GM21515 (cell line): Measurements from ENCODE around the gene GARNL3.

Source experiments
- ATAC-seq: cut with Tn5 transposase; IDR thresholded peaks from one replicate; pipeline ENCODE4 v1.9.1; 2021; ENCODE audit not compliant: unreplicated experiment

Gene GARNL3

DNA sequence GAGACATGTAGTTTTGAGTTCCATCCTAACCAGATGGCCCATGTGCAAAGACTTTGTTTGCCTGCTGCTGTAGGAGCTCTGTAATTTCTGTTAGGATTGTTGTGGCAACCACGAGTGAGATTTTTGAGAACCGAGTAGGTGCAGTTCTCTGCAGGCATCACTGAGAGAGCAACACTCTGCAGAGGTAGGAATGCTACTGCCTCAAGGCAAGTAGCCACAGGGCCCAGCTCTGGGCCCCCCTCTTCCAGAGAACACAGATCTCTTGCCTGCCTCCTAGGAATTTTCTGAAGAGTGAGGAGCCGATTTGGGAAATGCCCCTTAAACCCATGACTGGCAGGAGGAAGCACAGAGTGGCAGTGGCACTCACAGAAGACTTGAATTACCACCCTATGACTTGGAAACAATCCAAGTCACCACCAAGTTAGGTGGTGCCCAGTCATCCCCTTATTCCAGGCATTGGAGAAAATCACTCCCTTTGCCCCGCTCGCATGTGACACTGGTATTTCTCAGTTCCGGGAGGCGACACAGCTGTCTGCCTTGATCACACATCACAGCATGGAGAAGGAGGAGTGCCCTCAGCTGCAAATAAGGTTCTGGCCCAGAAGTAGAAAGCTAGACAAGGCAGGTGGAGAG is 79.9 kb downstream of the GARNL3 start:
- ATAC-seq = no peak

DNA sequence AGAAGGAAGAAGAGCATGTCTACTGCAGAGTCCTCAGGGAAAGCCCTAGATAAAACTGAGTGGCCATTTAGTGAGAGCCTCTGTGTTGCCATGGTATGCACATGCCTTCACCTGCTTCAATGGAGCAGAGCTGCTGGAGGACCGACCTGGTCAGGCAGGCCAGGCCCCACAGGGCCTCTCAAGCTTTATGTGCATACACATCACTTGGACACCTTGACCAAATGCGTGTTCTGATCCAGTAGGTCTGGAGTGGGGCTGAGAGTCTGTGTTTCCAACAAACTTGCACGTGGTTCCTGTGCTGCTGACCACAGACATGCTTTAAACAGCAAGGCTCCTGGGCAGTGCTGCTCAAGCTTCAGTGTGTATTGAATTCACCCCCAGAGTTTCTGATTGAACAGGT is 81.0 kb downstream of the GARNL3 start:
- ATAC-seq = no peak

DNA sequence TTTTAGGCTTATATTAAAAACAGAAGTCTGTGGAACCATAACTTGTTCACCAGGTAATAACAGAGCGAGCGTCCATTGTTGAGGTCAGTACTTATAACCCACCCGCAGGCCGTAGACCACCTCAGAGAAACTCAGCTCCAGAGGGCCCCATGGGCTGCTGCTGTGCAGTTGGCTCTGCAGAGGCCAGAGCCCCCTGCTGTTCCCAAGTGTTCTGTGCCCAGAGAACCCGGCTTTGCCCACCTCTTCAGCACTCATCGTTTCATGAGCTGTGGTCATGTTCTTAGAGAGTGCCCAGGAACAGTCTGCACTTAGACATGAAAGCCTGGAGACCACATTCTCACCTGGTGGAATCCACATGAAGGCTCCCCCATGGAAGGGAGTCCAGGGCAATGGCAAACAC is 82.0 kb downstream of the GARNL3 start:
- no peak for ATAC-seq

DNA sequence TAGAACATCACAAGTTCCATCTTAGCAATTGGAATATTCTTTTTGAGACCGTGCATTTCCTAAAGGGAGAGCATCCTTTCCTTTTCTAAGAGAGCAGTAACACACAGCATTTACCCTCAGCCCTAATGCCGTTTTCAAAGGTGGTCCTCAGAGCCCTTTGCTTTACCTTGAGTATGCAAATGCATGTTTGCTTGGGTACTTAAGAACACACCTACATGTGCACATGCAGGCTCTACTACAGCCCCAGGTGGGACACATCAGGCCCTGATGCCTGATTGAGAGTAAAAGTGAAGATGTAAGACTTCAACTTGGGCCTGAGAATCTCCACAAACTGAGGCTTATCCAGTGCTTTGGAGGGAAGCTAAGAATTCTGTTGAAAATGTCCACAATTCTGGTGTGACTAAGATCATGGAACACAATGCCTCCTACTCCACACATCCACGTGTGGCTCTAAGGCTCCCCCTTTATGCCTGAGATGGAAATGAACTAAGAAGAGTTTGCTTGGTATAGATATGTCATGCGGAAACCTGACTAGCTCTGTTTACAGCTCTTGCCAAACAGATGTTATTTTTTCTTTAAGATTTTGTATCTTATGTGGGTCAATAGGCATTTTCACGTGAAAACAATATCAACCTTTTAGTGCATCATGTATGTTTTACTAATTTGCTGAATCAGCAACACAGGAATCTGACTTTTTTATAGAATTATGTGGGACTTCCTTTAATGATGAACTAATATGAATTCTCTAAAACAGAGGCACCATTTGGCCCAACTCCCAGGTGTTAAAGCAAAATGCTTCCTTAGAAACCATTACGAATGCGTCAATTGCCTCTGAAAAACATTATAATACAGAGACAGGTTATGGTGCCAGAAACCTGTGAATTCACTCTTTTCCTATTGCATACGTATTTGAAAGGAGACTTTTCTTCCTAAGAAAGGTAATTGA is 83.5 kb downstream of the GARNL3 start:
- ATAC-seq = no peak

DNA sequence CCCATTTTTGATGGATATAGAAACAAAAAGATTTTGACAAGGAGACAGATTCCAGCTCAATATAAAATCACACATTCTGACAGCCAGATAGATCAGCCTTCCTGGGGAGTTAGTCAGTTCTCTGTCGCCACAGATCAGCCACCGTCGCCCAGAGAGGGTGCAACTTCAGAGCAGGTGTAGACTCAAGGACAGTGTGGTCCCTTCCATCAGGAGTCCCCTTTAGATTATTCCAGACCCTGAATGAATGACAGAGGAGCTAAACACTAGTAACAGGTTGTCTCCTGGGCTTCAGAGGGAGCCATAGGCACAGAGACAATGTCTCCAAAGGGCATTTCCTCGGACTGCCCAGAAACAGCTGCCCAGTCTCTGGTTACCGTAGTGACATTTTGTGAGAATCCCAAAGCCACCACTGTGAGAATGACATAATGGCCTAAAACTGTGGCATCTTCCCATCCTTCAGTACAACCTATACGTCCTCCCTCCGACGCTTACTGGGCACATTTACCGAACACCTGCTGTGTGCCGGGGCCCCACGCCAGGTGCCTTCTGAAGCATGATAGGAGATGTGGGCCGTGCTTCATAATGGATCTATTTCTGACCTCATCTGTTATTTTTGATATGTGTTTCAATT is 85.0 kb downstream of the GARNL3 start:
- no peak for ATAC-seq

DNA sequence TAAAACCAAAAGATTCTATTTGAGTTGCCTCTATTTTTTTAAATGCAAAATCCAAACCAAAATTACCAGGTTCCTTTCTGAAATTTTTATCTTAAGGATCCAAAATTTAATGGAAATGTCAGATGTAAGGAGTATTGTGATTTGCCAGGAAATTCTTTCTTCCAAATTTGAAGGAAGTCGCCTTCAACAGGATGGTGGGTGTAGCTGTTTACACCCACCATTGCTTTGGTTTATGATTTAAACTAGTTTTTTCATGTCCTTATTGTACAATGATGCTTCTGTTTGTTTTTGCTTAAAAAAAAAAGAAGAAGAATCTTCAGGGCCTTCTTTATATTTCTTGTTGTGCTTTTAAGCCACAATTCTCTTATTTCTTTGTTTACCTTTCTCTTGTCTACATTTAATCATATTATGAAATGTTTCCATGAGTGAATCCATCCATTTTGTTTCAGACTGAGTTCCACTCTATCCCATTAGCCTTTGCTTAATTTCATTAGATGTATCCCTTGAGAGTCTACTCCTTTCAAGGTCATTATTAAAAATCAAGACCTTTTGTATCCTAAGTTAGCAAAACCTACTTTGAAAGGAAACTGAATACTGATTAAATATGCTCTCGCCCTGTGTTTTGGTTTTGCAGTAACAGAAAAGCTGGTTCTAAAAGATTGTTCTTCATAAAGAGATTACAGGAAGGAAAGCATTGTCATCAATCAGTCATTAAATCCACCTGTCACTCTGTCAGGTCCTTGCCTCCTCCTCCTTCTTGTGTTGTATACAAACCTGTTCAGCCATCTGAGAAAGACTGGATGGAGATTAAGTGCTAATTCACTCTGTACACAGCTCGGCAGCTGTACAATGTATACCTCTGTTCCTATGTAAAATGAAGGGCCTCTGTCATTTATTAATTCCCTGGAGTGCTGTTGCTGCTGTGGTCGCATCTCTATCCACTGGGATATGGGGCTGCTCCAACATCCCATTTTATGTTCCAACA is 86.9 kb downstream of the GARNL3 start:
- no peak for ATAC-seq

DNA sequence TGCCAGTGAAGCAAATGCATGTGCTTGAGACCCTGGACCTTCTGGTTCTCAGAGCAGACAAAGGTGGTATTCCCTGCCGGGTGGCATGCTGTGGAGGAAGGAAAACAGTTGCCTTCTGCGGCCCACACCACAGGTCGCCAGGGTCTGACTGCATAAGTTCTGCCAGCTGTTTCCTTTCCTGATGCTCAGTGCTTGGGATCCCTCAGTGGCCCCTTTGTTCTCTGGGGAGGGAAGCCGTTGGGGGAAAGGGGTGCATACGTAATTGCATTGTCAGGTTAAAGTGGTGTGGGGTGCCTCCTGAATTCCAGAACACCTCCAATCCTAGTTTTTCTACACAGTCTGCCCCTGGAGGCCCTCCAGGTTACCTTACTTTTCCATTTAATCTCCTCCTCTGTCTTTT is 89.3 kb downstream of the GARNL3 start:
- ATAC-seq = no peak

DNA sequence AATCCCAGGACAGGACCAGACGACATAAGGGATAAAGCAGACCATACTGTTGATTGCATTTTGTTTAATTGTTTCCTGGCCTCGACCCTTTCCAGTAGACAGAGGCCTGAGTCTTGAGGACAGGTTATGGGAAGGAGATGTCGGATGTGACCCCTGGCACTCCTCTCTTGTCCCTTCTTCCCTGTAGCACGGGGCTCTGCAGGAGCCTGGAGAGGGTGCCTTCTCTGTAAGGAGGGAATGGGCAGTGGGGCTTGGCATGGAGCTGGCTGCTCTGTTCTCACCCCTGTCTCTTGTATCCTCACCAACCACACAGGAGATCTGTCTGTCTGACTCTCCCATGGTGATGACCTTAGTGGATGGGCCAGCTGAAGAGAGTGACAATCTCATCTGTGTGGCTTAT is 92.3 kb downstream of the GARNL3 start:
- no peak for ATAC-seq

DNA sequence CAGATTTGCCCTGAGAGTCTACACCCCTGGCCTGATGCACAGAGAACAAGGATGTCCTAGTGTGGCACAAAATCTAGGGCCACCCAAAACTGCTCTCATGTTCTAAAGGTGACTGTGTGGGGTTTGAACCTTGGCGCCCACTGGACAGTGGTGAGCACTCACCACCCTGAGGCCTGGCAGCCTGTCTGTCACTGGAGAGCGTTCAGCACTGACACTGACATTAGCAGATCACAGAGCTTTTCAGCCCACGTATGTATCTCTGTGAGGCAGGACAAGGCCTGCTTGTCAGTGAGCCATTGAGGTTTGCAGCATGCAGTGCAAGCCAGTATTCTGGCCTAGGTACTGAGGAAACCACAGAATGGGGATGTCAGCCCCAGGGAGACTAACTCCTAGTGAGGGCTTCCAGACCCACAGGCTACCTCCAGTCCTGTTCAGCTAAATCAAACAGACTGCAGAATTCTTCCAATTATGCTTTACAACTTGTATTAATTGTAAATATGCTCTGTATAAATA is 93.5 kb downstream of the GARNL3 start:
- no peak for ATAC-seq

DNA sequence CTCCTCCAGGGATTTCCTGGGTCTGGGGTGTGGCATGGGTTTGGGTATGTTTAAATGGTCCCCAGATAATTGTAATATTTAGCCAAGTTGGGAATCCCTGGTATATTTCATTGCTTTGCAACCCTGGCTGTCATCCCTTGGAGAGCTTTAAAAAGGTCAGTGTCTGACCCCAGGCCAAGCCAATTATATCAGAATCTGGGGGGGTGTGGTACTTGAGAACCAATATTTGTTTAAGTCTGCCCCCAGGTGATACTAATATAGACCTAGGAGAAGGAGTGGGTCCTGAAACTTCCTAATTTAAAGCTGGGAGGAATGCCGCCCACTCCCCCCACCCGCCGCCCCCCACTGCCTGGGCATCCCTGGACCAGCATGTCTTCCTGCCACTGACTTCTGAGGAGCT is 94.2 kb downstream of the GARNL3 start:
- ATAC-seq = no peak

DNA sequence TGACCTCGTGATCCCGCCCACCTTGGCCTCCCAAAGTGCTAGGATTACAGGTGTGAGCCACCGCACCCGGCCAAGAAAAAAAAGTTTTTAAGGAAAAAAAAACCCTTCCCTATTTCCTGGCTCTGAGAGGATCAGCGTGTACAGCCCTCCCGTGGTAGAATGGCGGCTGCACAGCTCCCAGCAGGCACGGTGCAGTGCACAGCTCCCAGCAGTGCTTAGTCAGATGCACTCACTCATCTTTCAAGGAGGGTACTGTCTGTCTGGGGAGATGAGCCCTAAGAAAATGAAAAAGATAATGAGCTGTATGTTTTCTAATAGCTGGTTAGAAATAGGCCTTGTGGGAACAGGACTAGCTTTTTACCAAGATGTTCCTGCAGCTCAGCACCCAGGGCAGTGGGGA is 95.7 kb downstream of the GARNL3 start:
- ATAC-seq = no peak

DNA sequence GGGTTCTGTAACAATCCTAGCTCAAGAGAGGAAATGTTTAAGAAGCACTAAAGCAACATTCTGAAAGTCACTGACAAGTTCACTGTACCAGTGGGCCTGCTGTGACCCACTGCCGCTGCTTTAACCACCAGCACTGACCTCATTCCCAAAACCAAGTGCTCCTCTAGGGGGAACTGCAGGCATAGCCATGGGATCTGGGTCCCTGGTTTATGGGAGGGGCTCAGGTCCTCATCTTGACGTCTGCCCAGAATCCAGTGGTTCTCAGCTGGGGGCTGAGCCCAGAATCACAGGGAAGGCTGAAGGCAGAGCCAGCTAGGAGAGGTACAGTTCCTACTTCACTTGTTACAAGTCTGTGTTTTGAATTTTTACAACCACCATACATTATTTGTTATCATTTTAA is 96.3 kb downstream of the GARNL3 start:
- ATAC-seq = no peak

DNA sequence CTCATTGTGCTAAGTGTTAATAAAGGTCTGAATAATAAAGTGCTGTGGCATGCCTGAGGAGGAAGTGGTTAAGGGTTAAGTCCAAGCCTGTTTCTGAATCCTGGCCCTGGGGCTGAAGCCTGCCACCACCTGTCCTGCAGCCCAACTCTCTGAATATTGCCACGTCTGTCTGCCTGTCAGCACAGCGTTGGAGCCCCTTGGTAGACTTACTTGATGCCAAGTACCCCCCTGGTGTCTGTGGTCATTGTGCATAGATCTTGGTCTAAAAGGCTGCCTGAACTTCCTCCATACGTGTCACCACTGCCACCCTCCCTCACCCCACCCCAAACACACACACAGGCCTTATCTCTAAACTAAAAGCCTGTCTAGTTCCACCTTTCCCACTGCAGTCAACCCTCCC is 97.0 kb downstream of the GARNL3 start:
- ATAC-seq = no peak

DNA sequence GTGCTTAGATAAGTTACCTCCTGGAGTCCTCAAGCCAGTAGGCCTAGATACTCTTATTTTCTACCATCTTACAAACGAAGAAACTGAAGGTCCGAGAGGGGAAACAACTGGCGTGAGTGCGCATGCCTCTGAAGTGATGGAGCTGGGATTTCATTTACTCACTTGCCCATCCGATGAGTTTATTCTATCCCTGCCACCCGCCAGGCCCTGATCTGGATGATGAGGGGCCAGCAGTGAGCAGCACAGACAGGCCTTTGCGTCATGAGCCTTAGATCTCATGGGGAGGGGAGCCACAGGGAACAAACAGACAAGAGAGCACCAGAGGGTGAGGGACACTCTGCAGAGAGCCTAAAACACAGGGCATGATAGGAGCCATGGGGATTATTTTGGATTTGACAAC is 98.3 kb downstream of the GARNL3 start:
- no peak for ATAC-seq

DNA sequence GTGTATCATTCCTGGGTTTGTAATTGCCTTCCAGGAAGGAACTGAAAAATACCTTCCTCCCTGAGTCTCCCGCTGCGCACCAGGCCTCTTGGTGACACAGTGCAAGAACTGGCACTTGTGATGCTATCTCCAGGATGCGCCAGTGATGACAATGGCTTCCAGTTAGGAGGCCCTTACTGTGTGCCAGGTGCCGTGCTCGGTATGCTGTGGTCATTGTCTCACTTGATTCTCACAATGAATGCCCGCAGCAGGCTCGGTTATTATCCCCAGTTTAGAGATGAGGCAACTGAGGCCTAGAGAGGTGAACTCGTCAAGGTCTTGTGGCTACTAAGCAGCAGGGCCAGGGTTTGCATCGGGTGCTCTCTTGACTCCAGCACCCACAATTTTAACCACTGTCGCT is 100.9 kb downstream of the GARNL3 start:
- no peak for ATAC-seq

DNA sequence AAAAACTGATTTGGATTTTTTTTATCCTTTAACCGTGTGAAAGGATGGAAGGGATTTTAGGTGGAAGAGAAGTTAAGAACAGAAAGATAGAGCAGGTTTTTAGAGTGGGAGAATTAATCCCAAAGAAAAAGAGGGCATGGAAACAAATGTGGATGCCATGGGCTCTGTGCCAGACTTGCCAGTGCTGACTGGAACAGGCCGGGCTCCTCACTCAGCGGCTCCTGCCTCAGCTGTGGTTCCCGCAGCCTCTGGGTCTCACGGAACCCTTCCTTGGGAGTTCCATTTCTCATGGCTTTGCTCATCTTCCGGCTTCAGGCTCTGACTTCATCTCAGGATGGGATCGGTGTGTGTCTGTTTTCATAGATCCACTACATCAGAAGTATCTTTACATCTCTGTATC is 102.0 kb downstream of the GARNL3 start:
- ATAC-seq = no peak

DNA sequence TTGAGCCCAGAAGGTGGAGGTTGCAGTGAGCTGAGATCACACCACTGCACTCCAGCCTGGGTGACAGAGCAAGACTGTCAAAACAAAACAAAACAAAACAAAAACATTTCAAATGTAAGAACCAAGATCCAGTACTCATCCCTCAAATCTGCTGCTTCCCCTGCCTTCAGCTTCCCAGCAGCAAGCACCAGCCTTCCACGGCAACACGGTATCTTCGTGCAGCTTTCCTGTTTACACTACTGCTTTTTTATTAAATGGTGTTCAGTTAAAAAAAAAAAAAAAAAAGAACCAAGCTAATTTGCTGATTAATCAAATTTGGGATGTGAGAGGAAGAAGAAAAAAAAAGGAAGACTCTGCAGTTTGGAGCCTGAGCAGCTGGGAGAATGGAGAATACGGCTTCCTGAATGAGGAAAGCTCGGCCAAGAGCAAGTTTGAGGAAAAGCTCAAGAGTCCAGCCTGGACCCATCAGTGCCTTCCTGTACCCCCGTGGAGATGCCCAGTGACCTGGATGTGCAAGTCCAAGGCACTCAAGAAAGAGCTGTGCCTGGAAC is 104.4 kb downstream of the GARNL3 start:
- no peak for ATAC-seq

DNA sequence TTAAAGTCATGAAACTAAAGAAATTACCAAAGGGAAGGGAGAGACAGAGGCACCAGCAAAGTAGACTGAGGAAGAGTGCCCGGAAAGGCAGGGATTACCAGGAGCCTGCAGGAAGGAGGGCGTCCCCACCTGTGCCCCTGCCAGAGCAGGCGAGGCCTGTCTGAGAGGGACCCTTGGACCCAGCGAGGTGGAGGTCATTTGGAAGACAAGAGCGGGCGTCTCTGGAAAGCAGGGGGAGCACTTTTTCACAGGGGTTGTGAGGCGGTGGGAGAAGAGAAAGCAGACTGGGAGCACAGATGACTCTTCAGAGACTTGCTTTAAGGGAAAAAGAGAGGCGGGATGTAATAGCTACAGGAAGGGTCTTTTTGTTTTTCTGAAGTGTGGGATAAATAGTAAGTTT is 104.9 kb downstream of the GARNL3 start:
- no peak for ATAC-seq

DNA sequence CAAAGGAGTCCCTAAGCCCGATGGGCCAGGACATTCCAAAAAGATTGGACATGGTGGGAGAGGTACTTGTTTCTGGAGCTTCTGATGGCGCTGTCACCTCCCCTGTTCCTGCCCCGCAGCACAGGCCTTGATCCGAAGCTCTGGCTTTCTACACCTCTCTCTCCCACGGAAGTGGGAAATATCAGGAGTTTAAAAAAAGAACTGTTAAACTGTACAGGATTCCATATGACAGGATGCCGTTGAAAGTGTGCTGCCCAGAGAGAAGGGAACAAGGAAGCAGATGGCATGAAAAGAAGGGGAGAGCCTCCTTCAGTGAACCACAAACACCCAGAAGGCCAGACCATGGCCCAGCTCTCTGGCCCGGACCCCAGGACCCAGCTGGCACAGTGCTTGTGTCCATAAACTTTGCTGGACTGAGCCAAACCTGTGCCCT is 105.6 kb downstream of the GARNL3 start:
- no peak for ATAC-seq
